HG03432 (cell line): ENCODE data around the gene MGAT5B.

Experiments
- ATAC-seq: cut with Tn5 transposase; IDR thresholded peaks from one replicate; pipeline ENCODE4 v1.9.1; 2021; ENCODE audit warnings: mild to moderate bottlenecking, moderate library complexity; ENCODE audit not compliant: unreplicated experiment

MGAT5B gene

GRCh38 chr17:76946111-76946771, 78.0 kb downstream of the MGAT5B start:
- ATAC-seq: no peak

GRCh38 chr17:76946772-76947135, 78.5 kb downstream of the MGAT5B start:
- no peak for ATAC-seq

GRCh38 chr17:76947309-76947708, 79.1 kb downstream of the MGAT5B start:
- ATAC-seq: no peak

GRCh38 chr17:76947771-76948170, 79.6 kb downstream of the MGAT5B start:
- no peak for ATAC-seq

- ATAC-seq: no peak
Measured at GRCh38 chr17:76948301-76948700, 80.1 kb downstream of the MGAT5B start.

GRCh38 chr17:76948726-76949342, 80.6 kb downstream of the MGAT5B start:
- no peak for ATAC-seq

- no peak for ATAC-seq
Measured at GRCh38 chr17:76949913-76950695, 81.9 kb downstream of the MGAT5B start.

GRCh38 chr17:76951375-76951905, 83.2 kb downstream of the MGAT5B start:
- no peak for ATAC-seq

GRCh38 chr17:76952402-76952801, 84.2 kb downstream of the MGAT5B start:
- no peak for ATAC-seq

- ATAC-seq: no peak
Measured at GRCh38 chr17:76953066-76953465, 84.9 kb downstream of the MGAT5B start.

- ATAC-seq: no peak
Measured at GRCh38 chr17:76953946-76954345, 85.7 kb downstream of the MGAT5B start.

GRCh38 chr17:76955191-76955590, 87.0 kb downstream of the MGAT5B start:
- no peak for ATAC-seq

GRCh38 chr17:76956846-76957540, 88.8 kb downstream of the MGAT5B start:
- ATAC-seq: no peak

GRCh38 chr17:76957678-76958464, 89.7 kb downstream of the MGAT5B start:
- ATAC-seq: no peak

GRCh38 chr17:76958974-76959373, 90.8 kb downstream of the MGAT5B start:
- ATAC-seq: no peak

GRCh38 chr17:76961869-76962268, 93.7 kb downstream of the MGAT5B start:
- ATAC-seq: no peak

- no peak for ATAC-seq
Measured at GRCh38 chr17:76962858-76963257, 94.7 kb downstream of the MGAT5B start.

GRCh38 chr17:76966016-76966415, 97.8 kb downstream of the MGAT5B start:
- ATAC-seq: no peak

GRCh38 chr17:76966486-76967181, 98.4 kb downstream of the MGAT5B start:
- ATAC-seq: no peak

- no peak for ATAC-seq
Measured at GRCh38 chr17:76967762-76968161, 99.6 kb downstream of the MGAT5B start.
